Ramos (cell line): ENCODE results near the gene CKAP2L.

ENCODE experiments used
- in situ Hi-C: fragments of 300-500 bp; cut with MboI; formaldehyde crosslinking; loops from one replicate; pipeline ENCODE4 v1.14.3; 2022; ENCODE audit warnings: low sequenced_read_pairs; ENCODE audit not compliant: unreplicated experiment

The CKAP2L gene

GRCh38 chr2:112764071-112765044, at the start of gene CKAP2L:
Gene CKAP2L, minus strand, starts transcription at chr2:112764609. Its CDS starts 11 bp downstream, at chr2:112764598.
- in situ Hi-C loops = no loop called here

GRCh38 chr2:112813280-112813966, 49.0 kb upstream of the CKAP2L start:
- in situ Hi-C loops = no loop called here

- in situ Hi-C loops = no loop called here
Observed at GRCh38 chr2:112812318-112813267, 48.2 kb upstream of the CKAP2L start.

- in situ Hi-C loops = no loop called here
Observed at GRCh38 chr2:112811841-112812306, 47.5 kb upstream of the CKAP2L start.

- in situ Hi-C loops = no loop called here
Observed at GRCh38 chr2:112811276-112811831, 46.9 kb upstream of the CKAP2L start.

GRCh38 chr2:112809112-112809511, 44.7 kb upstream of the CKAP2L start:
- in situ Hi-C loops = no loop called here

- in situ Hi-C loops = no loop called here
Observed at GRCh38 chr2:112807233-112807807, 42.9 kb upstream of the CKAP2L start.

GRCh38 chr2:112805542-112805941, 41.1 kb upstream of the CKAP2L start:
- in situ Hi-C loops = no loop called here

- in situ Hi-C loops = no loop called here
Observed at GRCh38 chr2:112803691-112804521, 39.5 kb upstream of the CKAP2L start.

GRCh38 chr2:112800881-112801583, 36.6 kb upstream of the CKAP2L start:
- in situ Hi-C loops = no loop called here

- in situ Hi-C loops = no loop called here
Observed at GRCh38 chr2:112798979-112799975, 34.9 kb upstream of the CKAP2L start.

GRCh38 chr2:112796486-112796885, 32.1 kb upstream of the CKAP2L start:
- in situ Hi-C loops = no loop called here

- in situ Hi-C loops = no loop called here
Observed at GRCh38 chr2:112795774-112796173, 31.4 kb upstream of the CKAP2L start.

- in situ Hi-C loops = no loop called here
Observed at GRCh38 chr2:112794841-112795240, 30.4 kb upstream of the CKAP2L start.

GRCh38 chr2:112794131-112794733, 29.8 kb upstream of the CKAP2L start:
- in situ Hi-C loops = no loop called here

- in situ Hi-C loops = no loop called here
Observed at GRCh38 chr2:112793449-112793978, 29.1 kb upstream of the CKAP2L start.
